Effector memory CD4-positive, alpha-beta T cell (primary cell): ENCODE data around the gene CAMK2D.

Experiments used
- DNase-seq, 3 donors: peaks; one replicate each; pipeline ENCODE4 v3.0.0-alpha.2; 2020
- H3K27ac ChIP-seq: 2 replicates; pipeline ENCODE4 v1.7.0; 2013; ENCODE audit warnings: mild to moderate bottlenecking, low read length, moderate library complexity; ENCODE audit not compliant: insufficient read depth, poor library complexity, severe bottlenecking
- H3K27me3 ChIP-seq: replicated peaks from 2 replicates; pipeline ENCODE4 v1.7.0; 2013; ENCODE audit warnings: mild to moderate bottlenecking, low read length; ENCODE audit not compliant: insufficient read depth, control insufficient read depth, poor library complexity, severe bottlenecking
- H3K36me3 ChIP-seq: 2 replicates; pipeline ENCODE4 v1.7.0; 2013; ENCODE audit warnings: mild to moderate bottlenecking, low read length, moderate library complexity; ENCODE audit not compliant: control insufficient read depth, insufficient read depth
- H3K4me1 ChIP-seq: 2 replicates; pipeline ENCODE4 v1.7.0; 2013; ENCODE audit warnings: low read length, mild to moderate bottlenecking; ENCODE audit not compliant: control insufficient read depth, insufficient read depth, poor library complexity, severe bottlenecking
- H3K4me3 ChIP-seq: 2 replicates; pipeline ENCODE4 v1.7.0; 2013; ENCODE audit warnings: low read length, low read depth, mild to moderate bottlenecking; ENCODE audit not compliant: insufficient read depth, poor library complexity, severe bottlenecking
- H3K9me3 ChIP-seq: 2 replicates; pipeline ENCODE4 v1.7.0; 2013; ENCODE audit warnings: mild to moderate bottlenecking, low read length, moderate library complexity; ENCODE audit not compliant: control insufficient read depth

Gene CAMK2D

GRCh38 chr4:113607147-113607720, 154.3 kb downstream of the CAMK2D start:
- no peaks in the 10 kb centered on the region for H3K36me3 ChIP-seq
- no peaks in the 10 kb centered on the region for H3K27me3 ChIP-seq
- DNase-seq, result no peak

DNA sequence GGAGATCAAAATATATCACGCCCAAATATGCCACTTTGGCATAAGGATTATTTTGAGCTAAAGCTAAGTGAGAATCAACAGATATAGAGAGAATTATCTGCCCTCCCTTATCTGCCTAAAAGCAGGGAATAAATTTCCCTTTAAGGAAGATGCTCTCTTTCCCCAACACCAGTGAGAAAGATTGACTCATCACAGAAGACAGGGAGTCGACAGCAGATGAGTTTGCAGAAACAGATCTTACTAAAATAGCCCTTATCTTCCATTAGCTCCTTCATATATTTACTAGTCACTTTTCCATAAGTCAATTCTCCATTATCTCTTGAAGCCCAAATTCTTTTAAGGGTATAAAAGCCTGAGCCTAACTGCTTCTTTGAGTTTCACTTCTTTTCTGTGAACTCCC, 156.6 kb downstream of the CAMK2D start:
- Histone ChIP-seq H3K36me3 (no peaks in the 10 kb centered on the region), H3K27ac (no peak overlapping the region), H3K4me3 (no peak overlapping the region), H3K9me3 (no peaks in the 10 kb centered on the region), H3K27me3 (no peaks in the 10 kb centered on the region), H3K4me1 (no peaks in the 10 kb centered on the region)
- DNase-seq, result no peak

More at GRCh38 chr4:113607147-113607720, 154.3 kb downstream of the CAMK2D start:
- Histone ChIP-seq H3K27ac (no peak overlapping the region), H3K4me3 (no peak overlapping the region), H3K4me1 (no peaks in the 10 kb centered on the region), H3K9me3 (no peaks in the 10 kb centered on the region)

- H3K4me3 ChIP-seq, result no peak overlapping the region
- H3K27ac ChIP-seq, result no peak overlapping the region
- no peaks in the 10 kb centered on the region for H3K4me1 ChIP-seq
- no peaks in the 10 kb centered on the region for H3K36me3 ChIP-seq
- no peaks in the 10 kb centered on the region for H3K27me3 ChIP-seq
- H3K9me3 ChIP-seq, result no peaks in the 10 kb centered on the region
- no peak for DNase-seq
Measured at GRCh38 chr4:113603911-113604310, 157.6 kb downstream of the CAMK2D start.

DNA sequence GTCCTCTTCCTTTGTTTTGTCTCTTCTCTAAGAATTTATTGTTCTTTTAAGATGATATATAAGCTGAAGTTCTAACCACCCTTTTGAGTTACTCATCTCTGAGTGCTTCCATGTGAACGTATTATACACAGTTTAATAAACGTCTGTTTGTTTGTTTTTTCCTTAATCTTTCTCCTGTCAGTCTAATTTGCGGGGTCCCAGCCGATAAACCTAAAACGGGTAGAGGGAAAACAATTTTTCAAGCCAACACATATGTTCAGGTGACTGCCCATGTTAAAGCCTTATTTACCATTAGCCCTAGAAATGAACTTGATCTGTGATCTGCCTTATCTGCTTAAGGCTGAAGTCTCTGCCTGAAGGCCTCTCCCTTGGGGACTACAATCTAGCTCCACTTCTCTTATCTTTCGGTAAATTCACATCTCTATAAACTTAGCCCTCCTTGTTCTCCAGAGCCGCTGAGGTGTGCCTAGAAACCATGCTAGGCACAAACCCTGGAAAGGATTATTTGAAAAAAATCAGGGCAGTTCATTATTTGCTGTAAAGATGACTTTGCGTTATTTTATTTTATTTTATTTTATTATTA, 158.8 kb downstream of the CAMK2D start:
- Histone ChIP-seq H3K9me3 (no peaks in the 10 kb centered on the region), H3K27me3 (no peaks in the 10 kb centered on the region), H3K36me3 (no peaks in the 10 kb centered on the region), H3K4me3 (no peak overlapping the region), H3K4me1 (no peaks in the 10 kb centered on the region), H3K27ac (no peak overlapping the region)
- no peak for DNase-seq

GRCh38 chr4:113601636-113602035, 159.9 kb downstream of the CAMK2D start:
- Histone ChIP-seq H3K9me3 (no peaks in the 10 kb centered on the region), H3K27ac (no peak overlapping the region), H3K27me3 (no peaks in the 10 kb centered on the region), H3K4me3 (no peak overlapping the region), H3K36me3 (no peaks in the 10 kb centered on the region), H3K4me1 (no peaks in the 10 kb centered on the region)
- no peak for DNase-seq

- no peak for DNase-seq
- no peak overlapping the region for H3K4me3 ChIP-seq
- H3K27me3 ChIP-seq, result no peaks in the 10 kb centered on the region
- H3K36me3 ChIP-seq, result no peaks in the 10 kb centered on the region
- no peak overlapping the region for H3K27ac ChIP-seq
- H3K4me1 ChIP-seq, result no peaks in the 10 kb centered on the region
- H3K9me3 ChIP-seq, result no peaks in the 10 kb centered on the region
Measured at GRCh38 chr4:113596396-113596795, 165.1 kb downstream of the CAMK2D start.

- H3K27me3 ChIP-seq, result no peaks in the 10 kb centered on the region
- H3K9me3 ChIP-seq, result no peaks in the 10 kb centered on the region
- DNase-seq, result no peak
- no peak overlapping the region for H3K27ac ChIP-seq
- no peaks in the 10 kb centered on the region for H3K36me3 ChIP-seq
- no peak overlapping the region for H3K4me3 ChIP-seq
- no peaks in the 10 kb centered on the region for H3K4me1 ChIP-seq
Measured at GRCh38 chr4:113594231-113594556, 167.3 kb downstream of the CAMK2D start.

- H3K27me3 ChIP-seq, result no peaks in the 10 kb centered on the region
- no peaks in the 10 kb centered on the region for H3K9me3 ChIP-seq
- no peak overlapping the region for H3K4me3 ChIP-seq
- H3K36me3 ChIP-seq, result no peaks in the 10 kb centered on the region
- DNase-seq, result no peak
- H3K27ac ChIP-seq, result no peak overlapping the region
- H3K4me1 ChIP-seq, result no peaks in the 10 kb centered on the region
Measured at GRCh38 chr4:113593400-113594230, 167.9 kb downstream of the CAMK2D start.

DNA sequence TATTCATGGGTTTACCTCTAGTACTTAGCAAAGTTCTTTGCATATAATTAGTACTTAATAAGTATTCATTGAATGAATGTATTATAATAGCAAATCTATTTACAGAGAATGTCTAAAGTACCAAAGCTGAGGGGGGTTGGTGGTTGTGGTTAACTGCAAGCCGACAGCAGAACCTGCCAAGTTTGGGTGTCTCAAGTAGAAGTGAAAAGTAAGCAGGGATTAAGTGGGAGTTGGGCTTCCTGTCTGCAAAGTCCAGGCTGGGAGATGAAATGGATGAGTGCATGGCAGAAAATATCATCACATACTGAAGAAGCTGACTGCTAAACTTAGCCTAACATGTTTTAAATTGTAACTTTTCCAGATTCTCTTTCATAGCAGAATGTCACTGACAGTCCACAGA, 169.6 kb downstream of the CAMK2D start:
- no peaks in the 10 kb centered on the region for H3K9me3 ChIP-seq
- no peak overlapping the region for H3K27ac ChIP-seq
- DNase-seq, result no peak
- H3K4me1 ChIP-seq, result no peaks in the 10 kb centered on the region
- H3K4me3 ChIP-seq, result no peak overlapping the region
- no peaks in the 10 kb centered on the region for H3K36me3 ChIP-seq
- no peaks in the 10 kb centered on the region for H3K27me3 ChIP-seq

GRCh38 chr4:113588895-113589668, 172.5 kb downstream of the CAMK2D start:
- no peak for DNase-seq
- Histone ChIP-seq H3K36me3 (peaks cover 1% of the 10 kb centered on the region), H3K9me3 (no peaks in the 10 kb centered on the region), H3K27ac (no peak overlapping the region), H3K4me3 (no peak overlapping the region), H3K4me1 (no peaks in the 10 kb centered on the region), H3K27me3 (no peaks in the 10 kb centered on the region)
